Measurements from ENCODE around the gene PKDREJ. TPM values are rescaled to one million over a fixed set of nuclear protein-coding genes. Genes with fewer than 3 reads are reported as not detected.
A peak's percentile ranks its signal among the peaks of the same experiment; 100 is the strongest.

PKDREJ gene
- total and polyA plus RNA-seq, 2 of the 4 experiments (the other 2 are of a cell fraction) = 0.02 TPM; not detected in 1

DNA sequence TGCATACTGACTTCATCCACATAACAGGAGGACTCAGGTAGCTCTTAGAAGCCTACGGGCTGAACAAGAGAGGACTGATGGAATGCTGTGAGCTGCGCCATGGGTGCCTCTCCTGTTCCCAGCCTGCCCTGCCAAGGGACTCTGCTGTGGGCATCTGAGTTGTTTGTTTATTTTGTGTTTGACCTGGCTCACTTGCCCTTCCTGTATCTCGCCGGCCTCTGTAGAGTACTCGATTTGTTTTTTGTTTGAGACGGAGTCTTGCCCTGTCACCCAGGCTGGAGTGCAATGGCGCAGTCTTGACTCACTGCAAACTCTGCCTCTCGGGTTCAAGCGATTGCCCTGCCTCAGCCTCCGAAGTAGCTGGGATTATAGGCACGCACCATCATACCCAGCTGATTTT, 6.4 kb upstream of the PKDREJ start:
- no peak overlapping the region for H3K18ac ChIP-seq (ENCODE audit: low read depth, low read length)
- no peak overlapping the region for H2BK5ac ChIP-seq (ENCODE audit: low read depth, low read length, poor library complexity, severe bottlenecking)
- no peak overlapping the region for H3K27ac ChIP-seq (ENCODE audit: insufficient read depth, low read length)
- no peak overlapping the region for H2BK15ac ChIP-seq (ENCODE audit: low read depth, low read length)
- DNase-seq = no peak
- dilution Hi-C loops (cut with HindIII; ENCODE audit: low sequenced_read_pairs, unreplicated experiment) (no loop called here), in situ Hi-C loops (cut with MboI; ENCODE audit: low sequenced_read_pairs) (no loop called here), intact Hi-C loops (cut with micrococcal nuclease) (no loop called here)
- no peak overlapping the region for H4K5ac ChIP-seq (ENCODE audit: low read depth, low read length)
- H3K27me3 ChIP-seq (ENCODE audit: control insufficient read depth, insufficient read depth, low read length) = no peaks in the 10 kb centered on the region
- peak overlapping the region; percentile 30; the same call in 1 of the 2 replicates for H3K4ac ChIP-seq (ENCODE audit: low read depth, low read length)
- no peak overlapping the region for H2BK20ac ChIP-seq (ENCODE audit: low read depth, low read length)
- H3K9me1 ChIP-seq (ENCODE audit: insufficient read depth, low read length) = peaks cover 11% of the 10 kb centered on the region
- no peak overlapping the region for H3K4me3 ChIP-seq (ENCODE audit: insufficient read depth, low read depth, low read length)
- no peak for ATAC-seq (ENCODE audit: low read depth)
- H3K79me1 ChIP-seq (ENCODE audit: low read depth in 1 of 2, low read length in 2 of 2) = peaks cover 15 to 24% of the 10 kb centered on the region in 2 experiments
- H3K9ac ChIP-seq (ENCODE audit: low read depth, low read length) = no peak overlapping the region
- no peak overlapping the region for H2AK5ac ChIP-seq (ENCODE audit: low read depth, low read length)
- peak overlapping the region; percentile 41; the same call in 1 of the 2 replicates for H3K14ac ChIP-seq (replicated peaks; ENCODE audit: low read depth, low read length)
- no peak overlapping the region for H4K91ac ChIP-seq (ENCODE audit: insufficient read depth, low read depth, low read length)
- TF ChIP-seq SMC3 (IDR thresholded peaks at IDR 0.05; ENCODE audit: low read depth, low read length) (no peak), RAD21 (IDR thresholded peaks at IDR 0.05; ENCODE audit: low read length) (no peak), NFE2L2 (IDR thresholded peaks at IDR 0.05; ENCODE audit: low read depth, low read length) (no peak), BHLHE40 (IDR thresholded peaks at IDR 0.05; ENCODE audit: low read depth, low read length) (no peak), RCOR1 (IDR thresholded peaks at IDR 0.05; ENCODE audit: insufficient replicate concordance, low read length) (no peak), POLR2A (IDR thresholded peaks at IDR 0.05; ENCODE audit: low read depth, low read length) (no peak), FOS (IDR thresholded peaks at IDR 0.05; ENCODE audit: low read depth, low read length) (no peak), CHD1 (IDR thresholded peaks at IDR 0.05; ENCODE audit: low read depth, low read length) (no peak), CEBPB (IDR thresholded peaks at IDR 0.05; ENCODE audit: low read depth, low read length) (no peak), MXI1 (IDR thresholded peaks at IDR 0.05; ENCODE audit: borderline replicate concordance, low read depth, low read length) (no peak)
- TF ChIP-seq, protein P1, sequence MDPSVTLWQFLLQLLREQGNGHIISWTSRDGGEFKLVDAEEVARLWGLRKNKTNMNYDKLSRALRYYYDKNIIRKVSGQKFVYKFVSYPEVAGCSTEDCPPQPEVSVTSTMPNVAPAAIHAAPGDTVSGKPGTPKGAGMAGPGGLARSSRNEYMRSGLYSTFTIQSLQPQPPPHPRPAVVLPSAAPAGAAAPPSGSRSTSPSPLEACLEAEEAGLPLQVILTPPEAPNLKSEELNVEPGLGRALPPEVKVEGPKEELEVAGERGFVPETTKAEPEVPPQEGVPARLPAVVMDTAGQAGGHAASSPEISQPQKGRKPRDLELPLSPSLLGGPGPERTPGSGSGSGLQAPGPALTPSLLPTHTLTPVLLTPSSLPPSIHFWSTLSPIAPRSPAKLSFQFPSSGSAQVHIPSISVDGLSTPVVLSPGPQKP (IDR thresholded peaks at IDR 0.05; ENCODE audit: borderline replicate concordance, low read depth, low read length) = no peak
- TF ChIP-seq, protein P2, sequence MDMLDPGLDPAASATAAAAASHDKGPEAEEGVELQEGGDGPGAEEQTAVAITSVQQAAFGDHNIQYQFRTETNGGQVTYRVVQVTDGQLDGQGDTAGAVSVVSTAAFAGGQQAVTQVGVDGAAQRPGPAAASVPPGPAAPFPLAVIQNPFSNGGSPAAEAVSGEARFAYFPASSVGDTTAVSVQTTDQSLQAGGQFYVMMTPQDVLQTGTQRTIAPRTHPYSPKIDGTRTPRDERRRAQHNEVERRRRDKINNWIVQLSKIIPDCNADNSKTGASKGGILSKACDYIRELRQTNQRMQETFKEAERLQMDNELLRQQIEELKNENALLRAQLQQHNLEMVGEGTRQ (IDR thresholded peaks at IDR 0.05; ENCODE audit: low read depth, low read length) = no peak
- TF ChIP-seq, protein P3, sequence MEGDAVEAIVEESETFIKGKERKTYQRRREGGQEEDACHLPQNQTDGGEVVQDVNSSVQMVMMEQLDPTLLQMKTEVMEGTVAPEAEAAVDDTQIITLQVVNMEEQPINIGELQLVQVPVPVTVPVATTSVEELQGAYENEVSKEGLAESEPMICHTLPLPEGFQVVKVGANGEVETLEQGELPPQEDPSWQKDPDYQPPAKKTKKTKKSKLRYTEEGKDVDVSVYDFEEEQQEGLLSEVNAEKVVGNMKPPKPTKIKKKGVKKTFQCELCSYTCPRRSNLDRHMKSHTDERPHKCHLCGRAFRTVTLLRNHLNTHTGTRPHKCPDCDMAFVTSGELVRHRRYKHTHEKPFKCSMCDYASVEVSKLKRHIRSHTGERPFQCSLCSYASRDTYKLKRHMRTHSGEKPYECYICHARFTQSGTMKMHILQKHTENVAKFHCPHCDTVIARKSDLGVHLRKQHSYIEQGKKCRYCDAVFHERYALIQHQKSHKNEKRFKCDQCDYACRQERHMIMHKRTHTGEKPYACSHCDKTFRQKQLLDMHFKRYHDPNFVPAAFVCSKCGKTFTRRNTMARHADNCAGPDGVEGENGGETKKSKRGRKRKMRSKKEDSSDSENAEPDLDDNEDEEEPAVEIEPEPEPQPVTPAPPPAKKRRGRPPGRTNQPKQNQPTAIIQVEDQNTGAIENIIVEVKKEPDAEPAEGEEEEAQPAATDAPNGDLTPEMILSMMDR (conservative IDR thresholded peaks at IDR 0.05; ENCODE audit: low read depth, low read length) = no peak
- H4K20me1 ChIP-seq (ENCODE audit: insufficient read depth, low read length) = 0 out of 2 replicates have a peak, but pooled peaks cover 5% of the 10 kb centered on the region
- H2BK120ac ChIP-seq (ENCODE audit: low read depth, low read length) = no peak overlapping the region
- H3K36me3 ChIP-seq (ENCODE audit: control insufficient read depth, insufficient read depth, low read length) = peaks cover 30% of the 10 kb centered on the region
- H2AFZ ChIP-seq (replicated peaks; ENCODE audit: low read length, poor library complexity) = peak overlapping the region; percentile 11
- H3K4me2 ChIP-seq (ENCODE audit: low read depth, low read length) = no peak overlapping the region; the same call in 1 of the 2 replicates
- H3K23ac ChIP-seq (ENCODE audit: low read depth, low read length) = 0 out of 2 replicates have a peak overlapping the region, but pooled peaks have one; percentile 73
- no TSS peak for BruUV-seq (replicated peaks)
- no peak overlapping the region for H3K56ac ChIP-seq (ENCODE audit: extremely low read depth, insufficient read depth, low read length)
- H3K9me3 ChIP-seq (ENCODE audit: control insufficient read depth, insufficient read depth, low read length) = no peaks in the 10 kb centered on the region
- peaks cover 10% of the 10 kb centered on the region for H3K4me1 ChIP-seq (ENCODE audit: control insufficient read depth, insufficient read depth, low read length)
- H2AK9ac ChIP-seq (replicated peaks; ENCODE audit: low read depth, low read length, poor library complexity) = peak overlapping the region; percentile 70
- POLR2A ChIA-PET (ENCODE audit: unreplicated experiment) = no interaction called here
- WGBS, 2 experiments (ENCODE audit: extremely low coverage in 2 of 2, insufficient read length in 1 of 2) = no CpG with 5 or more reads among the region's 11 CpGs
- CTCF ChIA-PET = no interaction called here
- no peak overlapping the region for H4K8ac ChIP-seq (ENCODE audit: low read depth in 2 of 2, low read length in 2 of 2)
